GM12865 (cell line): ENCODE measurements around the gene ICAM3.

Experiments used
- DNase-seq: peaks from one replicate; pipeline ENCODE4 v3.0.0; 2010; ENCODE audit warnings: low read depth
- H3K4me3 ChIP-seq: 2 replicates; pipeline ENCODE4 v1.5.1; 2011; ENCODE audit warnings: mild to moderate bottlenecking, low read depth, low read length, control low read depth
- CTCF ChIP-seq: IDR thresholded peaks from 2 replicates; pipeline ENCODE4 v1.5.1; 2011; ENCODE audit warnings: low read length, control low read depth, low read depth, inconsistent platforms; ENCODE audit not compliant: insufficient read depth; ENCODE audit errors: missing control alignments

Gene ICAM3

GRCh38 chr19:10284065-10284959, 55.1 kb downstream of the ICAM3 start:
- H3K4me3 ChIP-seq: no peak overlapping the region
- DNase-seq: peak; percentile 12
- no peak for TF ChIP-seq CTCF
